ENCODE data around the gene MED1.

MED1 gene

DNA sequence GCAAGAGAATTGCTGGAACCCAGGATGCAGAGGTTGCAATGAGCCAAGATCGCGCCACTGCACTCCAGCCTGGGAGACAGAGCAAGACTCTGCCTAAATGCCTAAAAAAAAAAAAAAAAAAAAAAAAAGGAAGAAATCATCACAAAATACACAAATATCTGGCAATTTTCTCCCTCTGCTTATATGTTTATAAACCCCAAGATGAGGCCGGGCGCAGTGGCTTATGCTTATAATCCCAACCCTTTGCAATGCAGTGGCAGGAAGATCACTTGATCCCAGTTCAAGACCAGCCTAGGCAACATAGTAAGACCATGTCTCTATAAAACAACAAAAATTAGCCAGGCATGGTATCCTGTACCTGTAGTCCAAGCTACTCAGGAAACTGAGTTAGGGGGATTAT, 21.5 kb downstream of the MED1 start:
- H4K20me1 ChIP-seq (ENCODE audit: control insufficient read depth, insufficient read depth, low read depth, low read length), result no peaks in the 10 kb centered on the region
- peaks cover 66% of the 10 kb centered on the region for H3K36me3 ChIP-seq (ENCODE audit: control insufficient read depth, low read length)
- H3K4me2 ChIP-seq (ENCODE audit: low read length), result no peak overlapping the region
- H3K27me3 ChIP-seq (ENCODE audit: control insufficient read depth, low read length), result no peaks in the 10 kb centered on the region
- TF ChIP-seq, protein P1, sequence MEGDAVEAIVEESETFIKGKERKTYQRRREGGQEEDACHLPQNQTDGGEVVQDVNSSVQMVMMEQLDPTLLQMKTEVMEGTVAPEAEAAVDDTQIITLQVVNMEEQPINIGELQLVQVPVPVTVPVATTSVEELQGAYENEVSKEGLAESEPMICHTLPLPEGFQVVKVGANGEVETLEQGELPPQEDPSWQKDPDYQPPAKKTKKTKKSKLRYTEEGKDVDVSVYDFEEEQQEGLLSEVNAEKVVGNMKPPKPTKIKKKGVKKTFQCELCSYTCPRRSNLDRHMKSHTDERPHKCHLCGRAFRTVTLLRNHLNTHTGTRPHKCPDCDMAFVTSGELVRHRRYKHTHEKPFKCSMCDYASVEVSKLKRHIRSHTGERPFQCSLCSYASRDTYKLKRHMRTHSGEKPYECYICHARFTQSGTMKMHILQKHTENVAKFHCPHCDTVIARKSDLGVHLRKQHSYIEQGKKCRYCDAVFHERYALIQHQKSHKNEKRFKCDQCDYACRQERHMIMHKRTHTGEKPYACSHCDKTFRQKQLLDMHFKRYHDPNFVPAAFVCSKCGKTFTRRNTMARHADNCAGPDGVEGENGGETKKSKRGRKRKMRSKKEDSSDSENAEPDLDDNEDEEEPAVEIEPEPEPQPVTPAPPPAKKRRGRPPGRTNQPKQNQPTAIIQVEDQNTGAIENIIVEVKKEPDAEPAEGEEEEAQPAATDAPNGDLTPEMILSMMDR (IDR thresholded peaks at IDR 0.05; ENCODE audit: low read depth, low read length, poor library complexity, severe bottlenecking), result no peak
- TF ChIP-seq EZH2phosphoT487 (IDR thresholded peaks at IDR 0.05; ENCODE audit: borderline replicate concordance, low read length), result no peak
- no peak overlapping the region for H3K27ac ChIP-seq (ENCODE audit: low read depth, low read length)
- H3K4me3 ChIP-seq (ENCODE audit: low read length), result no peak overlapping the region
- H3K79me2 ChIP-seq (ENCODE audit: control insufficient read depth, low read length), result no peaks in the 10 kb centered on the region
- H3K4me1 ChIP-seq (ENCODE audit: control insufficient read depth, low read length), result no peaks in the 10 kb centered on the region
- no peaks in the 10 kb centered on the region for H3K9me2 ChIP-seq (replicated peaks; ENCODE audit: control insufficient read depth, low read length)
- no peaks in the 10 kb centered on the region for H3K9me3 ChIP-seq (ENCODE audit: control insufficient read depth, insufficient read depth, low read length)
- no peaks in the 10 kb centered on the region for H3F3A ChIP-seq (ENCODE audit: control insufficient read depth, insufficient read depth)

DNA sequence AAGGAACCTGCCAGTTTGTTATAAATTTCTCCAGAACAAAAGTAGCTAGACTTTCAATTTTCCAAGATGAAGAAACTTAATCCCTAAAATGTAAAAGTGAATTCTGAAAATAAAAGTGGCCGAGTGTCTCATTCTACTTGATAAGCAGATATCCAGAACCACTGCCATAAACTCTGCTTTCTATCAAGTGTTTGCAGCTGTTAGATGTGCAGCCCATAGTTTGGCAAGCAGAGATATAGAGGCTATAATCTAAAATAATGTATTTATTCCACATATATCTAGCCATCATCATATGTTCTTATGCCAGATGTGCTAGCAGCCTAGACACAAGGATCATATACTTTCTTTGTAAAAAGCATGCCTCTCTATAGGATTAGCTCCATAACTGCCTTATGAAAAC, 34.9 kb downstream of the MED1 start:
- H3K9me2 ChIP-seq (replicated peaks; ENCODE audit: control insufficient read depth, low read length), result no peaks in the 10 kb centered on the region
- H3K4me3 ChIP-seq (ENCODE audit: low read length), result no peak overlapping the region
- H3K27me3 ChIP-seq (ENCODE audit: control insufficient read depth, low read length), result no peaks in the 10 kb centered on the region
- H3K4me2 ChIP-seq (ENCODE audit: low read length), result no peak overlapping the region
- no peaks in the 10 kb centered on the region for H3K79me2 ChIP-seq (ENCODE audit: control insufficient read depth, low read length)
- H4K20me1 ChIP-seq (ENCODE audit: control insufficient read depth, insufficient read depth, low read depth, low read length), result no peaks in the 10 kb centered on the region
- no peak for TF ChIP-seq EZH2phosphoT487 (IDR thresholded peaks at IDR 0.05; ENCODE audit: borderline replicate concordance, low read length)
- no peak overlapping the region for H3K27ac ChIP-seq (ENCODE audit: low read depth, low read length)
- no peaks in the 10 kb centered on the region for H3K4me1 ChIP-seq (ENCODE audit: control insufficient read depth, low read length)
- H3F3A ChIP-seq (ENCODE audit: control insufficient read depth, insufficient read depth), result no peaks in the 10 kb centered on the region
- peaks cover 54% of the 10 kb centered on the region for H3K36me3 ChIP-seq (ENCODE audit: control insufficient read depth, low read length)
- no peaks in the 10 kb centered on the region for H3K9me3 ChIP-seq (ENCODE audit: control insufficient read depth, insufficient read depth, low read length)

DNA sequence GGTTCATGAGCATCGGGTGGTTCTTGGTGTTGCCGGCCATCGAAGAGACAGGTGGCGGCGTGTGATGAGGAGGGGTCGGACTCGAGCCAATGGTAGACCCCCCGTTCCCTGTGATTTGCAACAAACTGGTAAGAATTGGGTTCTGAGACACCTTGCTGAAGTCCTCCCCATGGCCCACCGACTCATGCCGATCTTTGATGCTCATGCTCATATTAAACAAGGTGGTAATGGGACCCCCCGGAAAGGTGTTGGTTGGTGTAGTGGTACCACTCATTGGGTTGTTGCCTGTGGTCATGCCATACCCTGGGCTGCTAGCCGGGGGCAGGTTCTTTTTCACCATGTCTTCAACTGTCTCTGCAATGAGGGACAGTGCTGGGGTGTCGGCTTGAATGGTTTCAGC, 40.8 kb downstream of the MED1 start:
- peaks cover 12% of the 10 kb centered on the region for H3F3A ChIP-seq (ENCODE audit: control insufficient read depth, insufficient read depth)
- H3K4me3 ChIP-seq (ENCODE audit: low read length), result no peak overlapping the region
- H3K9me2 ChIP-seq (replicated peaks; ENCODE audit: control insufficient read depth, low read length), result no peaks in the 10 kb centered on the region
- no peaks in the 10 kb centered on the region for H3K79me2 ChIP-seq (ENCODE audit: control insufficient read depth, low read length)
- H3K9me3 ChIP-seq (ENCODE audit: control insufficient read depth, insufficient read depth, low read length), result no peaks in the 10 kb centered on the region
- no peaks in the 10 kb centered on the region for H3K4me1 ChIP-seq (ENCODE audit: control insufficient read depth, low read length)
- no peaks in the 10 kb centered on the region for H4K20me1 ChIP-seq (ENCODE audit: control insufficient read depth, insufficient read depth, low read depth, low read length)
- TF ChIP-seq, protein P1 (IDR thresholded peaks at IDR 0.05; ENCODE audit: low read depth, low read length, poor library complexity, severe bottlenecking), result no peak
- TF ChIP-seq EZH2phosphoT487 (IDR thresholded peaks at IDR 0.05; ENCODE audit: borderline replicate concordance, low read length), result no peak
- no peaks in the 10 kb centered on the region for H3K27me3 ChIP-seq (ENCODE audit: control insufficient read depth, low read length)
- H3K4me2 ChIP-seq (ENCODE audit: low read length), result no peak overlapping the region
- H3K36me3 ChIP-seq (ENCODE audit: control insufficient read depth, low read length), result peaks cover 68% of the 10 kb centered on the region
- no peak overlapping the region for H3K27ac ChIP-seq (ENCODE audit: low read depth, low read length)

DNA sequence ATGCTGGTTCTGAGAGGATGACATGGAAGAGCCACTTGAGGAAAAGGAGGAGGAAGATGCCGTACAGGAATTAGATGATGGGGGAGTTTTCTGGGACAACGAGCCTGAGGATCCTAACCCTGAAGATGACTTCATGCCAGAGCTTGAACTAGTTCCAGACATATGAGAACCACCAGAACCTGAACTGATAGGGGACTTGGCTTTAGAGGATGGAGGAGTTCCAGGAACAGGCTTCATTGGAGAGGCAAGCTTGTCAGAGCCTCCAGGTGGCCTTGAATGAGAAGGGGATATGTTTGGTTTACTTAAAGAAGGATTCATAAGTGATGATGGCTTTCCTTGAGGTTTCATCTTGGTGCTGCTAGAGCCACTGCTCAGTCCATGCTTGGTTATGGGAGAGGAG, 42.7 kb downstream of the MED1 start:
- H3K4me2 ChIP-seq (ENCODE audit: low read length), result no peak overlapping the region

More for the DNA sequence above, 42.7 kb downstream of the MED1 start:
- Histone ChIP-seq H3K4me1 (ENCODE audit: control insufficient read depth, low read length) (no peaks in the 10 kb centered on the region), H3K9me2 (replicated peaks; ENCODE audit: control insufficient read depth, low read length) (no peaks in the 10 kb centered on the region), H3K9me3 (ENCODE audit: control insufficient read depth, insufficient read depth, low read length) (no peaks in the 10 kb centered on the region), H4K20me1 (ENCODE audit: control insufficient read depth, insufficient read depth, low read depth, low read length) (no peaks in the 10 kb centered on the region), H3F3A (ENCODE audit: control insufficient read depth, insufficient read depth) (peaks cover 23% of the 10 kb centered on the region), H3K27me3 (ENCODE audit: control insufficient read depth, low read length) (no peaks in the 10 kb centered on the region), H3K36me3 (ENCODE audit: control insufficient read depth, low read length) (peaks cover 59% of the 10 kb centered on the region), H3K79me2 (ENCODE audit: control insufficient read depth, low read length) (no peaks in the 10 kb centered on the region), H3K4me3 (ENCODE audit: low read length) (no peak overlapping the region), H3K27ac (ENCODE audit: low read depth, low read length) (no peak overlapping the region)
- no peak for TF ChIP-seq EZH2phosphoT487 (IDR thresholded peaks at IDR 0.05; ENCODE audit: borderline replicate concordance, low read length)
- TF ChIP-seq, protein P1 (IDR thresholded peaks at IDR 0.05; ENCODE audit: low read depth, low read length, poor library complexity, severe bottlenecking), result no peak

All from DOHH2 (cell line).